GM21515 (cell line): ENCODE data around the gene TRPM7.
"Not testable (repeated sequence)": the region's sequence is repeated elsewhere in the genome, so short reads cannot be mapped to it uniquely, and the experiment has no call there.

Source experiments
- ATAC-seq: cut with Tn5 transposase; IDR thresholded peaks from one replicate; pipeline ENCODE4 v1.9.1; 2021; ENCODE audit not compliant: unreplicated experiment

TRPM7 gene

DNA sequence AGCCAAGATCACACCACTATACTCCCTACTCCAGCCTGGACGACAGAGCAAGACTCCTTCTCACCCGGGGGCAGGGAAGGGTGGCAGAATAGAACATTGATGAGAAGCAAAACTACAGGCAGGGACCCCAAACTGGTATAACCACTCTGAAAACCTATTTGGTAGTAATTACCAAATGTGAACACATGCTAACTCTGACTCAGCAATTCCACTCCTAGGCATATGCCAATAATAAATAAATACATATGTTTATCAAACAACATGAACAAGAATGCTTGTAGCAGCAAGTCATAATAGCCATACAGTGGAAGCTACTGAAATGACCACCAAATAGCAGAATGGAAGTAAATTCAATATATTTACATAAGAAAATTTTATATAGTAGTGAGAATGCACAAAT is 109.1 kb downstream of the TRPM7 start:
- no peak for ATAC-seq

- ATAC-seq: no peak
These were observed 110.4 kb downstream of the TRPM7 start for GRCh38 chr15:50576166-50576565.

DNA sequence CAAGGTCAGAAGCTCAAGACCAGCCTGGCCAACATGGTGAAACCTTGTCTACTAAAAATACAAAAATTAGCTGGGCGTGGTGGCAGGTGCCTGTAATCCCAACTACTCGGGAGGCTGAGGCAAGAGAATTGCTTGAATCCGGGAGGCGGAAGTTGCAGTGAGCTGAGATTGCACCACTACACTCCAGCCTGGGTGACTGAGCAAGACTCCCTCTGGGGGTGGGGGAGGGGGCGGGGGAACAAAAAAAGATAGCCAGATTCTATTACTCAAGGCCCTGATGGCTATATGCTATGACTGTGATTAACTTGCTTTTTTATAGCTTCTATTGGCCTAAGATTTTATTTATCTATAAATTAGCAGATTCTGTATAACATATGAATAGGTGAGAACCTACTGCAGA is 112.8 kb downstream of the TRPM7 start:
- ATAC-seq: not testable (repeated sequence)

- ATAC-seq: no peak
These were observed 122.8 kb downstream of the TRPM7 start for GRCh38 chr15:50563756-50564155.

DNA sequence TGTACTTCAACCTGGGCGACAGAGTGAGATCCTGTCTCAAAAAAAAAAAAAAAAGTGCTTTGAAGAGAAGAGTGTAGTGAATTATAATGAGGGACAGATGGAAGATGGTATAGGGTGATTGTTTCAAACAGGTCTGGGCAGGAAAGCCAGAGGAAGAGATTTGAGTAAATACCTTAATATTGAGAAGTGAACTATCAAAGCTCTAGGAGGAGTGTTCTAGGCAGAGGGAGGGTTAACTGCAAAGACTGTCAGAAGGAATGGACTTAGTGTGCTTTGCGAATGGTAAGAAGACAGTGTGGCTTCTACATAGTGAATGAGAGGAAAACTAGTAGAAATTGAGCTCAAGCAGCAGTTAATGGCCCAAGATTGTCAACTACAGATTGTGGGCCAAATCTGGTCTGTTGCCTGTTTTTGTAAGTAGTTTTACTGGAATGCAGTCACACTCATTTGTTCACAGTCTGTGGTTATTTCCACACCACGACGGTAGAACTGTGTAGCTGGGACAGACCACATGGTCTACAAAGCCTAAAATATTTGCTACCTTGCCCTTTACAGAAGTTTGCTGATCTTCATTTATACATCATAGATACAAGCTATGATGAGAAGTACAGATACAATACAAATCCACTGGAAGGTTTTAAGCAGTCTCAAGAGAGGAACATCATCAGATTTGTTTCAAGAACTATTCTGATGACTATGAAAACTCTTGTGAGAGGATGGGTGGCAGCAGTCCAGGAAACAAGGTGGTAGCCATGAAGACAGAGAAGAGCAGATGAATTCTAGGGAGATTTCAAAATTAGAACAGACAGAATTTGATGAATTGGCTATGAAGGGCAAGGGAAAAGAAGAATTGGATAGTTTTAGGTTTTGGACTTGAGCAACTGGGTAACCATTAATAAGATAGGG is 123.6 kb downstream of the TRPM7 start:
- no peak for ATAC-seq

DNA sequence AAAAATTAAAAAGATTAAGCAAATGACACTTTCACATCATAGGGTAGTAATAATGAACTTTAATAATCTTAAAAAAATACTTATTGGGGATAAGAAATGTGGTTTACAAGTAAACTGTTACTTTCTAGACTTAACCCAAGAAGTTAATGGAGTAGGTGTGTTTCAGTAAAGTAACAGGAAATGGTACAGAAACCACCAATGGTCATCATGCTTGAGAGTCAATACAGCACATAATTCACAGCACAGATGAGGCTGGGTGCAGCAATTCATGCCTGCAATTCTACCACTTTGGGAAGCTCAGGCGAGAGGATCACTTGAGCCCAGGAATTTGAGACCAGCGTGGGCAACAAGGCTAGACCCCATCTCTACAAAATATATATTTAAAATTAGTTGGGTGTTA is 128.6 kb downstream of the TRPM7 start:
- ATAC-seq: no peak

- ATAC-seq: no peak
These were observed 129.8 kb downstream of the TRPM7 start for GRCh38 chr15:50556642-50557371.

DNA sequence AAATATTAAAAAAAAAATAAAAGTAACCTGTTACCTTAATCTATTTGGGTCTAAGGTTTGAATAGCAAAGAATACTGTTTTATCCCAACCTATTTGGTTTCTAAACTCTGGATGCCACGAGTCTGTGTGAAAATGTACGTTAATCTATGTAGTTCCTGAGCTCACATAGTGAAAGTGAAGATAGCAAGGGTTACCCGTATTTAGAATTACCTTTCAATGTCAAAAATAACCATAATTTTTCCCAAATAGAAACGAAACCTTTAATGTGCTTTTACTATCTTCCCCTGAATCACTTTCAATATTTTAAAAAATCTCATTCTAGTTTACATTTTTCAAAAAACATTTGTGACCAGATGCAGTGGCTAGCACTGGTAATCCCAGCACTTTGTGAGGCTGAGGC is 134.4 kb downstream of the TRPM7 start:
- no peak for ATAC-seq

DNA sequence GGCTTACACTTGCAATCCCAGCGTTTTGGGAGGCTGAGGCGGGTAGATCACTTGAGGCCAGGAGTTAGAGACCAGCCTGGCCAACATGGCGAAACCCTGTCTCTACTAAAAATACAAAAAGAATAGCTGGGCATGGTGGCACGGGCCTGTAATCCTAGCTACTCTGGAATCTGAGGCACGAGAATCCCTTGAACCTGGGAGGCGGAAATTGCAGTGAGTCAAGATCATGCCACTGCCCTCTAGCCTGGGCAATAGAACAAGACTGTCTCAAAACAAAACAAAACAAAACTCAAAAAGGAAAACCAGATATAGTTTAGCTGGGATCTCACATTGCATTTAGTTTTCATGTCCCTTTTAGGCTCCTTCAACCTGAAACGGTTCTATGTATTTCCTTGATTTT is 137.3 kb downstream of the TRPM7 start:
- no peak for ATAC-seq

GRCh38 chr15:50546566-50546965 is 140.0 kb downstream of the TRPM7 start, which contains the start of gene USP50:
TSS of gene USP50 (minus strand) at chr15:50546666. CDS start at chr15:50546525, 141 bp downstream.
- no peak for ATAC-seq

- ATAC-seq: no peak
These were observed 142.2 kb downstream of the TRPM7 start for GRCh38 chr15:50544368-50544767.

DNA sequence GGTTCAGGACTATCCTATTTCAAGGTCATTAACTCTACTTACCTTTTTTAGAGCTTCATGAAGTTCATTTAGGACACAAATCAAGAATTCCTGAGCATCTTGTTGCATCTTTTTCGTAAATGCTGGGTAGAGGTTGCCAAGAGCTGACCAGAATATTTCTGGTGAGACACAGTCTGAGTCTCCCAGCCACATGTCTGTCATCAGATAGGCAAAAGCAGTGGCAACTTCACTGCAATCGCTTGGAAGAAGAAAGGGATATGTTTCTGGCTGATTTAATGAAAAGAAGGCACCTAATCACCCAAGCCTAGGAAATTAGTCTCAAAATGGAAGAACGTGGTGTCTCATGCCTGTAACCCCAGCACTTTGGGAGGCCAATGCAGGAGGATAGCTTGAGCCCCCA is 143.0 kb downstream of the TRPM7 start:
- ATAC-seq: no peak

GRCh38 chr15:50542887-50543210 is 143.7 kb downstream of the TRPM7 start:
- ATAC-seq: no peak

DNA sequence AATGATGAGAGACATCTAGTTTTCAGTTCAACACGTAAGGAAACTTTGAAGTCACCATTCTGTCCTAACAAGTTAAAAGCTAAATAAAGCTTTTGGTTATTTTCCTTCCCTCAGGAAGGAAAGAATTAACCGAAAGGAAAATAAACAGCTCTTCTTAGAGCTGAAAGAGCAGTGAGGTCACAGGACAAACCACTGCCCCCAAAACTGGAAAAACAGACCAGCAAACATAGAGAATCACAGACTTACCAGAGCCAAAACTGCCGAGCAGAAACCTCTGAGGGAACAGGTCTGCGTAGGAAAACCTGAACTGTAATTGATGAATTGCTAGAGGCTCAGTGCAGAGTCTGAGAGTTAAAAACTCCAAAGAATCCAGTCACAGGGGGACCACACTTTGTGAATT is 154.8 kb downstream of the TRPM7 start:
- no peak for ATAC-seq

GRCh38 chr15:50531163-50531562 is 155.4 kb downstream of the TRPM7 start:
- ATAC-seq: no peak

DNA sequence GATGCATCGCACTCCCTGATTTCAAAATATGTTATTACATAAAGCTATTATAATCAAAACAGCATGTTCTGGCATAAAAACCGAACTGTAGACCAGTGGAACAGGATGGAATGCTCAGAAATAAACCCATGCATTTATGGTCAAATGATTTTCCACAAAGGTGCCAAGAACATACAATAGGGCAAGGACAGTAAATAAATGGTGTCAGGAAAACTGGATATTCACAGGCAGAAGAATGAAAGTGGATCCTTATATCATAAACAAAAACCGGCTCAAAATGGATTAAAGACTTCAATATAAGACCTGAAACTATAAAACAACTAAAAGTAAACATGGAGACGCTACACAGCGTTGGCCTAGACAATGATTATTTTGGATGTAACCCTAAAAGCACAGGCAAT is 162.7 kb downstream of the TRPM7 start:
- no peak for ATAC-seq

DNA sequence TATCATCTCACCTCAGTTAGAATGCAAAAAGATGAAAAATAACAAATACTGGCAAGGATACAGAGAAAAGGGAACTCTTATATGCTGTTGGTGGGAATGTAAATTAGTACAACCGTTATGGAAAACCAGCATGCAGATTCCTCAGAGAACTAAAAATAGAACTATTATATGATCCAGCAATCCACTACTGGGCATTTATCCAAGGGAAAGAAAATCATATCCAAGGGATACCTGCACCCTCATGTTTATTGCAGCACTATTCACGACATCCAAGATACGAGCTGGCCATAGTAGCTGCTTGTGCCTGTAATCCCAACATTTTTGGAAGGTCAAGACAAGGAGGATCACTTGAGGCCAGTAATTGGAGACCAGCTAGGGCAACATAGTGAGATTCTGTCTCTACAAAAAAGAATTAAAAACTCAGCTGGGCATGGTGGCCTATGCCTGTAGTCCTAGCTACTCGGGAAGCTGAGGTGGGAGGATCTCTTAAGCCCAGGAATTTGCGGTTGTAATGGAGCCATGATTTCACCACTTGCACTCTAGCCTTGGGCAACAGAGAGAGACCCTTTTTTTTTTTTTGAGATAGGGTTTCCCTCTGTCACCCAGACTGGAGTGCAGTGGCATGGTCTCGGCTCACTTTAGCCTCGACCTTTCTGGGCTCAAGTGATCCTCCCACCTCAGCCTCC is 166.7 kb downstream of the TRPM7 start:
- ATAC-seq: no peak

GRCh38 chr15:50513001-50513400 is 173.6 kb downstream of the TRPM7 start:
- ATAC-seq: no peak
